NCI-H2107 treated with DMSO at 0.1 percent for 48 hours (cell line): ENCODE measurements around the gene CENPQ.
"Not testable (repeated sequence)": the region's sequence is repeated elsewhere in the genome, so short reads cannot be mapped to it uniquely, and the experiment has no call there.

Experiments
- DNase-seq: peaks from one replicate; lab custom pipeline; 2025; ENCODE audit not compliant: unreplicated experiment; lab: John Stamatoyannopoulos, UW

The CENPQ gene, protein sequence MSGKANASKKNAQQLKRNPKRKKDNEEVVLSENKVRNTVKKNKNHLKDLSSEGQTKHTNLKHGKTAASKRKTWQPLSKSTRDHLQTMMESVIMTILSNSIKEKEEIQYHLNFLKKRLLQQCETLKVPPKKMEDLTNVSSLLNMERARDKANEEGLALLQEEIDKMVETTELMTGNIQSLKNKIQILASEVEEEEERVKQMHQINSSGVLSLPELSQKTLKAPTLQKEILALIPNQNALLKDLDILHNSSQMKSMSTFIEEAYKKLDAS

DNA sequence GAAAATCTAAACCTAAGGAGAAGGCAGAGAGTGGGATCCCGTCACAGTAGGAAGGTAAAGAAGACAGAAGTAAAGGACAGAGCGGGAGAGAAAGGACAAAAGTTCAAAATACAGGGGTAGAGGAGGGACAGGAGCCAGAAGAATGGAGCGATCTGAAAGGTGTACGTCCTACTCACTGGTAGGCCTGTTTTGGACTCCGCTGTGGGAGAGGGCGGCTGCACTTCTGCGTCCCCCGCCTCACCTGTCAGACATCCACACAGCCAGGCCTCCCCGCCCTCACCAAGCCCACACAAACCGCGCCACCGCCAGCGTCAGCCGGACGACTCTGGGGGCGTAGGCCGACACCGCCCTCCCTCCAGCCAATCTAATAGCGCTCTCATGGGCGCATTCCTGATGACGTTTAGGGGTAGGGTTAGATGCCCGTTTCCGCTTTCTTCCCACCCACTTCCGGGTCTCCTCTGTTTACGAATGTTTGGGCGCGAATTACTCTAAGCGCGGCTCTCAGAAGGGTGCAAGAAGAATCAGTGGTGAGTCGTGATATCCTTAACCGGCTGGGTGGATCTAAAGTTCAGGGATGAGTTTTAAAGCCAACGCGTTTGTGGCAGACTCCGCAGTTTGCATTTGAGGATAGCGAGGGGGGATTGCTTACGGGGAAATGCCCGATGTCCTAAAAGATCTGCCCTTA lies at the start of gene CENPQ, which contains the start of gene MMUT:
TSS of gene CENPQ (plus strand) at position 444 of the 685 bp plus-strand sequence. CDS start 6,807 bp downstream, outside the sequence.
TSS of gene MMUT (minus strand) at position 327 of the 685 bp plus-strand sequence. CDS start 3,787 bp downstream, outside the sequence.
- peak; percentile 84 for DNase-seq

DNA sequence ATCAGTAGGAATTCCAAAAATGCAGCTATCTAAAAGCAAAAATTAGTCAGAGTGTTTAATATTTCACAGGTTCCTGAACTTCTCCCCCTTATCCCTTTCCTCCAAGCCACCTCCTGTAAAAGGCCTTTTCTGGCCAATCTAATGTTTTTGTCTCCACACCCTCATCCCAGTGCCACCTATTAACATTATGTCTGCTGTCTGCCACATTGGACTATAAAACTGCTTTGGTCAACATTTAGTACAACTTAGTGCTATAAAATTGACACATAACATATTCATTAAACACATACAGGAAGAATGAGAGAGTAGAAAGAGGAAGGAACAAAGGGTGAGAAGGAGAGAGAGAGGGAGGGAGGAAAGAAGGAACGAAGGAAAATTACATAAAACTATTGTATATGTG lies 47.8 kb upstream of the CENPQ start:
- DNase-seq, result no peak

DNA sequence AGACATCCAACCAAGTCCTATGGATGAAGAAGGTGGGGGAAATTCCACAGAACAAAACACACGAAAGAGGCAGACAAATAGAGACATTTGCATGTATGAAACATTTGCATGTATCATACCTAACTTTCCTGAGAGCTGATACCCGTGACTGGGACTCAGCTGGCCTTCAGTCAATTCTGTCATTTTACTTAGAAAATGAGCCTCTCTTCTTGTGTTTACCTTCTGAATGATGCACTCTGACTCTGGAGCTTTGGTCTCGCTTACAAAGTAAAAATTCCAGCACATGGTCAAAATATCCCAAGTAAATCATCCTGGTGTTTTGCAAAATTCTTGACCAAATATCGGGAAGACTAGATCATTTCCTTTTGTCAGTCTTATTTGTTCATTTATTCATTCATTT lies 47.0 kb upstream of the CENPQ start:
- no peak for DNase-seq

DNA sequence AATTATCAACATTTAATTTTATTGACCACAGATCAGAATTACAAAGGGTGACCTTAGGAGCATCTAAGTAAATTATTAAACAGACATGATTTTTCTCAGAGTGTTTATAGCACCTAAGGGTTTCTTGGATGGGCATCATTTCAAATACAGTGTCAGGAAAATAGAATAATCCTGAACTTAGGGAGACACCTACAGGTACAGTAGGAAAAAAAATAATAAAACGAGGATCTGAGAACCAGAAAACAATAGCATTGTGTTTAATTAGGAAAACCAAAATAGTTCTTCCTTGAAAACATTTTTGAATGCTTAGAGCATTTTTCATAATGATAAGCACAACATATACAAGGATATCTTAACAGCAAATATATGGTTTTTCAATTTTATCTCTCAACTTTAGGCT lies 39.4 kb upstream of the CENPQ start:
- no peak for DNase-seq

DNA sequence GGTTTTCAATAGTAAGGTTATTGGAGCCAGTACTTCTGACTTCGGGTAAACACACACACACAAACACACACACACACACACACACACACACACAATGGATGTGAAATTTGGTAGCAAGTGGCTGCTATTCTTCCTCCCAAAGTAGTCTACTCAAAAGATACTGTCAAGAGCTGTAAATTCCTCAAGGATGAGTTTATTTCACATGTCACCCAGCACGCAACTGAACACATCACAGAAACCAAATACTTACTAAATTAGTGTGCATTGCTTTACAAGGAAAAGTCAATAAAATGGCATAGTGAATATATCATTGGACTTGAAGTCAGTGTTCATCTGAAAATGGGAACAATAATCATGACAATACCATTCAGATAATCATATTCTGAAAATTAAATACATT lies 33.0 kb upstream of the CENPQ start:
- no peak for DNase-seq

DNA sequence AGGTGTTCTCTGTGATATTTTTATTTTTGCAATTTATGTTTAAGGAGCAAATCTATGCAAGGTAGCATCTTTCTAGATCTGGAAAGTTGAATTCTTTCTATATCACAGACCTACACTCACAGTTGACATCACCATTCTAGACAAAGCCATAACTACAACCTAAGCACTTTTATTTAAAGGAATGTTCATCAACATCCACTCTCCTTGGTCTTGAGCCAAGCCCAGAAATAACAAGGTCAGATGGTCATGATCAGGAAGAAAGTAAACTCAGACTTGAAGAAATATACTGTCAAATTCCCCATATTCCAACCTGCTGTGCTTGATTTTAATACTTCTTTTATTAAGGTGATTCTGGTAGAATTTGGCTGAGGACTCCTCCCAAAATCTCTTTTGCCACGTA lies 32.3 kb upstream of the CENPQ start:
- no peak for DNase-seq

DNA sequence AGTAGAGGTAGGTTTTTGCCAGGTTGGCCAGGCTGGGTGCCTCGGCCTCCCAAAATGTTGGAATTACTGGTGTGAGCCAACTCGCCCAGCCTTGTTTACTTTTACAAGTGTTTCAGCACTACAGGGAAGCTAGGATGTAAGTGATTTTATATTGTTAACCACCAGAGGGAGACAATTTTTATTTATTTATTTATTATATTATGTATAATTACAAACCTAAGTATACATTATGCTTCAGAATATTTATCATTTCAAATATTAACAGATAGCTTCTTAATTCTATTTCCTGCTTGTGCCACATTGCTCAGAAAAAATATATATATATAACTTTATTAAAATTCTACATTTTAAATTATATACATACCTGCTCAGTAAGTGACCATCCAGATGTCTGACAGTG lies 9.9 kb upstream of the CENPQ start:
- DNase-seq, result no peak

DNA sequence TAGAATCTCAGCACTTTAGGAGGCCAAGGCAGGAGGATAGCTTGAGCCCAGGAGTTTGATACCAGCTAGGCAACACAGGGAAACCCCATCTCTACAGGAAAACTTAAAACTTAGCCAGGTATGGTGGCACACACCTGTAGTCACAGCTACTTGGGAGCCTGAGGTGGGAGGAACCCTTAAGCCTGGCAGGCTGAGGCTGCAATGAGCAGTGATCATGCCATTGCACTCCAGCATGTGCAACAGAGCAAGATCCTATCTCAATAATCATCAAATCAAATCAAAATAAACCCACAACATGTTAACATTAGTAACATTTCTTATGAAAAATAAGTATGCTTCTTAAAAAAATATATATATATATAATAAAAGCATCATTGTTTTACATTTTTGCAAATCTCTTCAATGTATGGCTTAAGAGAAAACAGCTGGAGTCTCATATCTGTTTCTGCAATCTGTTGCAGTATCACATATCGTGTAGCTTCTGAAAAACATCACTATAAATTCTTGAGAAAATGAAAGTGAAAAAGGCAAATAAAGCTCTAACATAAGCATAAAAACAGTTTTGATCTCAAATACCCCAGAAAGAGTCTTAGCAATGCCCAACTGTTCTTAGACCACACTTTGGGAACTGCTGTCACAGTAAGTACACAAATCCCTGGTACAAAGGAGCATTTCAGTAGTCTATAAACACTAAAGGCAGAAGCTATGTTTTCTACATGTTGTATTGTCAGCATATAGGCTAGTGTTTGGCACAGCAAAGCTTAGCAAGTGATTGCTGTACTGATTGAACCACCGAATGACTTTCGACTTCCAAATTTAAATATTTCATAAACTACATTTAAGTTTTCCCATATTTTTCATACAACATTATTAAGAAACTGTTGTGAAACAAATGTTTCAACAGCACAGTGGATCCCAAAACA lies 8.1 kb upstream of the CENPQ start:
- DNase-seq, result no peak

DNA sequence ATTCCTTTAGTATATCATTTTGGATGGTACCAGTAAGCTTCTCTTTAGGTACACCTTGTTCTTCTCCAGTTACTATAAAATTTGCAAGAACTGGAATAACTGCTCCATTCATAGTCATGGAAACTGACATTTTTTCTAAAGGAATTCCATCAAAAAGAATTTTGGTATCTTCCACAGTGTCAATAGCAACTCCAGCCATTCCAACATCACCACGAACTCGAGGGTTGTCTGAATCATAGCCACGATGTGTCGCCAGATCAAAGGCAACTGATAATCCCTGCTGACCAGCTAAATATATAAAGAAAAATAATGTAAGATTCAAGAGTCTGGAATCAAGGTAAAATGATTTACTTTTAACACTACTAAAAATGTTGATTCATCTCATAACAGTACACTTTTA lies 5.4 kb upstream of the CENPQ start:
- no peak for DNase-seq

DNA sequence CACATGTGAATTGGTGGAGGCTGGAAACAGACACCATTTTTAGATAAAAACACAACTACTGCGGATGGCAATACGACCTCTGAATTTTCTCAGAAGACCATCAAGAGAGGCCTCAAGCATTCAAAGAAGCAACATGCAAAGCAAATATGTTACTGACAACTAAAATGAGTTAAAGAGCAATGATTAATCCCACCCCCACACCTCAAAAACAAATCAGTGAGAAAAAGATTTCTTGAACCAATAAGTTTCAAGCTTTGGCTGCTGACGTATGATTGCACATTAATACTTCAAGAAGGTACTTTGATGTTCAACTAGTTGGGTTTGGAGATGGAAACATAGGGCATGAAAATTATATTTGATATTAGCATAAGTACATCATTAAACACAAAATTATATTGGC lies 1.1 kb upstream of the CENPQ start:
- no peak for DNase-seq

DNA sequence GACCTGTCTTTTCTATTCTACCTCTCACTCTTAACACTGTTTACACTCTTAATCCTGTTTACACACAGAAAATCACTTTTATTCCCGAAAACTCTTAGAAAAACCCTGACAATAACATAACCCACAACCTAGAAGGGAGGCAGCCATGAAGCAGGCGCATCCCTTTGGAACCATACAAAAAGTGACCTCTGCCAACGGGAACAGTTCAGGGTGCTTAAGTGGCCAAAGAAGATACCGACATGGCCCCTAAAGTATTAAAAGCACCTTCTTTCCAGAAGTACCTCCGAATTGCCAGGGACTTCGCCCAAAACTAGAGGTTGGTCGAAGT lies 607 bp upstream of the CENPQ start:
- no peak for DNase-seq

DNA sequence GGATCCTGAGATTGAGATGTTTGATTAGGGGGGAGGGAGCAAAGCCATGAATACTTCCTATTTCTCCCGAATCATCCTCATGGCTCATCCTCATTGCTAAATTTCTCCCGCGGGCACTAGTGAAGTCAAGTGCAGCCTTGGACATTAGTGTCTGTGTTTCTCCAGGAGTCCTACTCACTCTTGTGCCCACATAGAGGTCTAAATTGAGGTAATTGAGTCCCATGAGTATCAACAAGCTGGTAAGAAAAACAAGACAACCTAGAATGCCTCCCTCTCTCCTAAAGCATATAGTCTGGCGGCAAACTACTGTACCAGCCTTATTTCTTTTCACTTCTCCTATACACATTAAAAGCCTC lies 420 bp downstream of the CENPQ start:
- DNase-seq, result no peak

DNA sequence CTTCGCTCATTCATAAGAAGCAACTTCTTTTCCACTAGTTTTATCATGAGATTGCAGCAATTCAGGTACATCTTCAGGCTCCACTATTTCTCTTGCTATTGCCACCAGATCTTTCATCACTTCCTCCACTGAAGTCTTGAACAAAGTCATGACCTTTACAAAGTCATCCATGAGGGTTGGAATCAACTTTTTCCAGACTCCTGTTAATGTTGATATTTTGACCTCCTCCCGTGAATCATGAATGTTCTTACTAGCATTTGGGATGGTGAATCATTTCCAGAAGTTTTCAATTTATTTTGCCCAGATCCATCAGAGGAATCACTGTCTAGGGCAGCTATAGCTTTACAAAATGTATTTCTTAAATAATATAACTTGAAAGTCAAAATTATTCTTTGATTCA lies 1.5 kb downstream of the CENPQ start:
- no peak for DNase-seq

DNA sequence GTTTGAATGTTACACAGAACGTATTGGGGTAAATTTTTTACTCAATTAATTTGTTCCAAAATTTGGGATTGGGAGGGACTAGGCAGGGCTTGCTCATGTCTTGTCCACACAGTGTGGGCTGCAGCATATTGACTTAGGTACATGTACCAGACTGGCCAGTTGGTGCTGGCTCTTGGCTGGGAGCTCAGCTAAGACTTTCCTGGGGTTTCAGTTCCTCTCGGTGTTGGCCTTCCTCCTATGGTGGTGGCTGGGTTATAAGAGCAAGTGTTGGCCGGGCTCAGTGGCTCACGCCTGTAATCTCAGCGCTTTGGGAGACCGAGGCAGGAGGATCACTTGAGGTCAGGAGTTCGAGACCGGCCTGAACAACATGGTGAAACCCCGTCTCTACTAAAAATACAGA lies 4.9 kb downstream of the CENPQ start:
- no peak for DNase-seq

DNA sequence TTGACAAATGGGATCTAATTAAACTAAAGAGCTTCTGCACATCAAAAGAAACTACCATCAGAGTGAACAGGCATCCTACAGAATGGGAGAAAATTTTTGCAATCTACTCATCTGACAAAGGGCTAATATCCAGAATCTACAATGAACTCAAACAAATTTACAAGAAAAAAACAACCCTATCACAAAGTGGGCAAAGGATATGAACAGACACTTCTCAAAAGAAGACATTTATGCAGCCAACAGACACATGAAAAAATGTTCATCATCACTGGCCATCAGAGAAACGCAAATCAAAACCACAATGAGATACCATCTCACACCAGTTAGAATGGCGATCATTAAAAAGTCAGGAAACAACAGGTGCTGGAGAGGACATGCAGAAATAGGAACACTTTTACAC lies 13.4 kb downstream of the CENPQ start:
- not testable (repeated sequence) for DNase-seq

DNA sequence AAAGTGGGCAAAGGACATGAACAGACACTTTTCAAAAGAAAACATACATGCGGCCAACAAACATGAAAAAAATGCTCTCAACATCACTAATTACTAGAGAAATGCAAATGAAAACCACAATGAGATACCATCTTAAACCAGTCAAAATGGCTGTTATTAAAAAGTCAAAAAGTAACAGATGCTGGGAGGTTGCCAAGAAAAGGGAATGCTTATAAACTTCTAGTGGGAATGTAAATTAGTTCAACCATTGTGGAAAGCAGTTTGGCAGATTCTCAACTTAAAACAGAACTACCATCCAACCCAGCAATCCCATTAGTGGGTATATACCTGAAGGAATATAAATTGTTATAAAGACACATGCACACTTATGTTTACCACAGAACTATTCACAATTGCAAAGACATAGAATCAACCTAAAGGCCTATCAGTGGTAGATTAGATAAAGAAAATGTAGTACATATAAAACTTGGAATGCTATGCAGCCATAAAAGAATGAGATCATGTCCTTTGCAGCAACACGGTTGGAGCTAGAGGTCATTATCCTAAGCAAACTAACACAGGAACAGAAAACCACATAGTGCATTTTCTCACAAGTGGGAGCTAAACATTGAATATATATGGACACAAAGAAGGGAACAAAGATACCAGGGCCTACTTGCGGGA lies 16.3 kb downstream of the CENPQ start:
- no peak for DNase-seq

DNA sequence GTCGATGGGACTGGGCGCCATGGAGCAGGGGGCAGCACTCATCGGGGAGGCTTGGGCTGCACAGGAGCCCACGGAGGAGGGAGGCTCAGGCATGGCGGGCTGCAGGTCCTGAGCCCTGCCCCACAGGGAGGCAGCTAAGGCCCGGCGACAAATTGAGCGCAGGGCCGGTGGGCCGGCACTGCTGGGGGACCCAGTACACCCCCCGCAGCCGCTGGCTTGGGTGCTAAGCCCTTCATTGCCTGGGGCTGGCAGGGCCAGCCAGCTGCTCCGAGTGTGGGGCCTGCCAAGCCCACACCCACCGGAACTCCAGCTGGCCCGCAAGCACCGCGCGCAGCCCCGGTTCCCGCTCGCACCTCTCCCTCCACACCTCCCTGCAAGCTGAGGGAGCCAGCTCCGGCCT lies 18.7 kb downstream of the CENPQ start:
- DNase-seq, result not testable (repeated sequence)

DNA sequence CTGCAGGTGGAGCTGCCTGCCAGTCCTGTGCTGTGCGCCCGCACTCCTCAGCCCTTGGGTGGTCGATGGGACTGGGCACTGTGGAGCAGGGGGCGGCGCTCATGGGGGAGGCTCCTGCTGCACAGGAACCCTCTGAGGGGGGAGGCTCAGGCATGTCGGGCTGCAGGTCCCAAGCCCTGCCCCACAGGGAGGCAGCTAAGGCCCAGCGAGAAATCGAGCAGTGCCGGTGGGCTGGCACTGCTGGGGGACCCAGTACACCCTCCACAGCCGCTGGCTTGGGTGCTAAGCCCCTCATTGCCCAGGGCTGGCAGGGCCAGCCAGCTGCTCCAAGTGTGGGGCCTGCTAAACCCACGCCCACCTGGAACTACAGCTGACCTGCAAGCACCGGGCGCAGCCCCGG lies 20.2 kb downstream of the CENPQ start:
- not testable (repeated sequence) for DNase-seq

DNA sequence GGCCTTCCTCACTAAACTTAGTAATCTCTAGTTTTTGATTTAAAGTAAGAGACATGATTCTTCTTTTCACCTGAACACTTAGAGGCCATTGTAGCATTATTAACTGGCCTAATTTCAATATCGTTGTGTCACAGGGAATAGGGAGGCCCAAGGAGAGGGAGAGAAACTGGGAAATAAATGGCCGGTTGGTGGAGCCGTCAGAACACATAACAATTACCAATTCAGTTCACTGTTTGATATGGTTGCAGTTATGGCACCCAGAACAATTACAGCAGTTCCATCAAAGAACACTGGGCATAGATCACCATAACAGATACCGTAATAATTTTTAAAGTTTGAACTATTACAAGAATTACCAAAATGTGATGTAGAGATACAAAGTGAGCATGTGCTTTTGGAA lies 27.5 kb downstream of the CENPQ start:
- no peak for DNase-seq

DNA sequence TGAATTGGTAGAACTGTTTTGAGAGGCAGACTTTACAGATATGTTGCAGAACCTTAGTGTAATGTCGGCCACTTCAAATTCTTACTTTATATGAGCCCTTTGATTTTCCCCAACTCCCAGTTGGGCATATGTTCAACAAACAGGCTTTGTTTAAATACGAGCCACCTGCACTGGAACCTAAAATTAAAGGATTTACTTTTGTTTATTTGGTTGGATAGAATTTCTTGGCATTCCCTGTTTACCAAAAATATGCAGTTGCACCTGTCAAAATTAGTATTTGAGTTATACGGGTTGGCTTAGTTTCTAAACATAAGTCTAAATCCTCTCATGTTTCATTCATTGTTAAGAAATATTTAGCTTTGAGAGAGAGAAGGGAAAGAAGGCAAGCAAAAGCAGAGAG lies 34.1 kb downstream of the CENPQ start:
- DNase-seq, result peak; percentile 59

DNA sequence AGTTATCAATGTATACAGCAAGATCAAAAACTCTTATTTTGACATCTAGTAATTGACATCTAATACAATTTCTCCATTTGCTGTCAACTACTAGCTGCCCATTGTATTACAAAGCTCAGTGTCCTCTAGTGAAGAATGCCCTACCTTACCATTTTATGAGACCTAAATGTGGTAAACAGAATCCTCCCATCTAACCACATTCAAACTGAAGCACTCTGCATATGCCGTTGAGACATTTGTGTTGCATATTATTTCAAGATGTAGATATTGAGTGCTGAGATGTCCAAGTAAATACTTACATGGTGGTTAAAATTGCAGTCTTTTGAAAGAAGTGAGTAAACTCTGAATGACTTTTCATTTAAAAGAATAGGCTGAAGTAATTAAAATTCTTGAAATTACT lies 36.0 kb downstream of the CENPQ start:
- DNase-seq, result no peak
